SK-MEL-5 (cell line): ENCODE results near the gene CDC6. TPM values are rescaled to one million over a fixed set of nuclear protein-coding genes. Genes with fewer than 3 reads are reported as not detected.

ENCODE experiments used
- DNase-seq: peaks from one replicate; pipeline ENCODE4 v3.0.0-alpha.2; 2016; ENCODE audit warnings: low read depth, low spot score
- in situ Hi-C: cut with HindIII; loops from 2 replicates; pipeline ENCODE4 v1.10.0; 2016; ENCODE audit warnings: low sequenced_read_pairs, high pct_unique_total_duplicates, low pct_unique_long_range_greater_than_20kb
- polyA plus RNA-seq, 2 experiments: library from polyadenylated mRNA; depleted of rRNA; stranded (reverse); fragments of >200 nt; gene quantifications; 2 replicates each; pipeline ENCODE4 v1.2.3, GENCODE V29; 2015
- total RNA-seq: library from RNA; depleted of rRNA; stranded (reverse); fragments of >200 nt; shearing (Covaris generic); gene quantifications from 2 replicates; pipeline ENCODE4 v1.2.3, GENCODE V29; 2014; rRNA removed

The CDC6 gene
- 54.7 TPM in 2 replicates for total RNA-seq
- polyA plus RNA-seq (2015; cell fraction: cytosol; rRNA removed), result 47.1 and 54.0 TPM in 2 replicates
- 47.8 and 53.1 TPM in 2 replicates for polyA plus RNA-seq (2015; cell fraction: nucleus; rRNA removed)

GRCh38 chr17:40287494-40288369 lies at the start of gene CDC6:
Gene CDC6, plus strand, starts transcription at chr17:40287879. Its CDS starts 1,542 bp downstream, at chr17:40289421.
- DNase-seq, result peak; percentile 100
- in situ Hi-C loops, result no loop called here

GRCh38 chr17:40241252-40241834 lies 46.3 kb upstream of the CDC6 start:
- DNase-seq, result no peak
- in situ Hi-C loops, result no loop called here

- DNase-seq, result no peak
- in situ Hi-C loops, result no loop called here
Observed at GRCh38 chr17:40242774-40243173, 44.9 kb upstream of the CDC6 start.

GRCh38 chr17:40243761-40244160 lies 43.9 kb upstream of the CDC6 start:
- in situ Hi-C loops, result no loop called here
- DNase-seq, result no peak

- in situ Hi-C loops, result no loop called here
- DNase-seq, result no peak
Observed at GRCh38 chr17:40244255-40244654, 43.4 kb upstream of the CDC6 start.

GRCh38 chr17:40247926-40248495 lies 39.7 kb upstream of the CDC6 start:
- in situ Hi-C loops, result no loop called here
- no peak for DNase-seq

- DNase-seq, result no peak
- in situ Hi-C loops, result no loop called here
Observed at GRCh38 chr17:40248507-40248906, 39.2 kb upstream of the CDC6 start.

- in situ Hi-C loops, result no loop called here
- DNase-seq, result peak; percentile 55
Observed at GRCh38 chr17:40251576-40251975, 36.1 kb upstream of the CDC6 start.

GRCh38 chr17:40253565-40253964 lies 34.1 kb upstream of the CDC6 start:
- no peak for DNase-seq

GRCh38 chr17:40259505-40259904 lies 28.2 kb upstream of the CDC6 start:
- DNase-seq, result no peak
- in situ Hi-C loops, result no loop called here

More at GRCh38 chr17:40253565-40253964, 34.1 kb upstream of the CDC6 start:
- in situ Hi-C loops, result no loop called here

- DNase-seq, result no peak
- in situ Hi-C loops, result no loop called here
Observed at GRCh38 chr17:40260528-40260927, 27.2 kb upstream of the CDC6 start.

- in situ Hi-C loops, result no loop called here
- DNase-seq, result no peak
Observed at GRCh38 chr17:40264458-40265185, 23.1 kb upstream of the CDC6 start.

- no peak for DNase-seq
- in situ Hi-C loops, result no loop called here
Observed at GRCh38 chr17:40265337-40265736, 22.3 kb upstream of the CDC6 start.

GRCh38 chr17:40266882-40267281 lies 20.8 kb upstream of the CDC6 start:
- in situ Hi-C loops, result no loop called here
- no peak for DNase-seq

GRCh38 chr17:40268141-40268712 lies 19.5 kb upstream of the CDC6 start:
- peak; percentile 41 for DNase-seq
- in situ Hi-C loops, result no loop called here

- DNase-seq, result no peak
- in situ Hi-C loops, result no loop called here
Observed at GRCh38 chr17:40278414-40278813, 9.3 kb upstream of the CDC6 start.

- in situ Hi-C loops, result no loop called here
- DNase-seq, result peak; percentile 45
Observed at GRCh38 chr17:40279402-40279801, 8.3 kb upstream of the CDC6 start.

- no peak for DNase-seq
- in situ Hi-C loops, result no loop called here
Observed at GRCh38 chr17:40281663-40282062, 6.0 kb upstream of the CDC6 start.
